LNCaP clone FGC (cell line): ENCODE measurements around the gene EML5.

Source experiments
- DNase-seq: peaks from one replicate; pipeline ENCODE4 v3.0.0-alpha.2; 2011; ENCODE audit warnings: low read depth
- H3K4me3 ChIP-seq: 2 replicates; pipeline ENCODE4 v1.5.1; 2011; ENCODE audit warnings: mild to moderate bottlenecking, low read depth, low read length, control low read depth
- CTCF ChIP-seq: IDR thresholded peaks from 2 replicates; pipeline ENCODE4 v1.5.1; 2012; ENCODE audit warnings: mild to moderate bottlenecking; ENCODE audit not compliant: control insufficient read depth, insufficient read depth; ENCODE audit errors: extremely low read depth

The EML5 gene

GRCh38 chr14:88792473-88793258, at the start of gene EML5:
EML5 (minus strand) TSS chr14:88792953; CDS start chr14:88792503, 450 bp downstream.
- DNase-seq = no peak
- H3K4me3 ChIP-seq = peak within 1 kb of the TSS; percentile 66
- TF ChIP-seq CTCF = peak; percentile 47

GRCh38 chr14:88842414-88842813, 49.7 kb upstream of the EML5 start:
- TF ChIP-seq CTCF = no peak
- H3K4me3 ChIP-seq = no peak overlapping the region
- no peak for DNase-seq

GRCh38 chr14:88841741-88842140, 49.0 kb upstream of the EML5 start:
- no peak overlapping the region for H3K4me3 ChIP-seq
- TF ChIP-seq CTCF = no peak
- DNase-seq = no peak

GRCh38 chr14:88840926-88841325, 48.2 kb upstream of the EML5 start:
- no peak for DNase-seq
- no peak for TF ChIP-seq CTCF
- no peak overlapping the region for H3K4me3 ChIP-seq

- no peak for DNase-seq
- no peak overlapping the region for H3K4me3 ChIP-seq
- TF ChIP-seq CTCF = no peak
These were observed 45.3 kb upstream of the EML5 start for GRCh38 chr14:88838015-88838414.

- H3K4me3 ChIP-seq = no peak overlapping the region
- no peak for TF ChIP-seq CTCF
- DNase-seq = no peak
These were observed 44.7 kb upstream of the EML5 start for GRCh38 chr14:88837495-88837894.

GRCh38 chr14:88835661-88836060, 42.9 kb upstream of the EML5 start:
- H3K4me3 ChIP-seq = no peak overlapping the region
- DNase-seq = no peak
- no peak for TF ChIP-seq CTCF
